HCT116 (cell line): Measurements from ENCODE around the gene CREB1. TPM values are rescaled to one million over a fixed set of nuclear protein-coding genes. Genes with fewer than 3 reads are reported as not detected.
"Not testable (repeated sequence)": the region's sequence is repeated elsewhere in the genome, so short reads cannot be mapped to it uniquely, and the experiment has no call there.

Experiments
- ATAC-seq: fragments of 200-7000 bp; cut with Tn5 transposase; 2 replicates; pipeline ENCODE4 v1.9.1; 2020; ENCODE audit warnings: mild to moderate bottlenecking, moderate library complexity
- BruUV-seq: library from RNA; stranded (reverse); fragments of 400-500 nt; replicated peaks from 2 replicates; lab custom pipeline; 2021; lab: Mats Ljungman, UMichigan
- CTCF ChIA-PET: fragments of 300-600 bp; sonication (Branson Sonifier 250); formaldehyde crosslinking; loops from one replicate; lab custom pipeline; 2021; ENCODE audit warnings: antibody characterized with exemption; lab: Charles Lee
- POLR2A ChIA-PET: fragments of 300-600, 350-600 bp; sonication (Branson Sonifier 250); formaldehyde crosslinking; loops from one replicate; lab custom pipeline; 2021; ENCODE audit warnings: antibody characterized with exemption; lab: Charles Lee
- RAD21 ChIA-PET, 2 experiments: fragments of 300-600 bp; sonication (Branson Sonifier 250); formaldehyde crosslinking; loops; one replicate each; lab custom pipeline; 2023; ENCODE audit warnings: low total read pairs in 2 of 2; ENCODE audit not compliant: uncharacterized antibody in 2 of 2, unreplicated experiment in 2 of 2, low non-redundant PET in 1 of 2; lab: Charles Lee
- DNase-seq: peaks from one replicate; pipeline ENCODE4 v3.0.0-alpha.2; 2010; ENCODE audit warnings: low read depth, low spot score
- H2AFZ ChIP-seq: fragments of 200-600 bp; shearing (Covaris generic), sonication (generic); 2 replicates; pipeline ENCODE4 v1.6.1; 2017; ENCODE audit warnings: low read depth, mixed run types, mixed read lengths, antibody characterized with exemption, low read length; ENCODE audit not compliant: poor library complexity, severe bottlenecking
- H3K27ac ChIP-seq: 2 replicates; pipeline ENCODE4 v1.5.1; 2012; ENCODE audit warnings: low read depth, low read length
- H3K27me3 ChIP-seq: fragments of 200-600 bp; sonication (generic); 2 replicates; pipeline ENCODE4 v1.6.1; 2016; ENCODE audit warnings: mixed run types, low read length, mixed read lengths; ENCODE audit not compliant: insufficient read depth
- H3K36me3 ChIP-seq, 2 experiments: fragments of 200-500 bp in 1 of 2; fragments of 200-600 bp in 1 of 2; sonication (Bioruptor generic) in 1 of 2; sonication (generic) in 1 of 2; 2 replicates each; pipeline versions ENCODE4 v1.5.1 to v1.6.1; 2014 to 2016; ENCODE audit warnings: low read length in 2 of 2, inconsistent platforms in 1 of 2, mixed read lengths in 1 of 2, mixed run types in 1 of 2; ENCODE audit not compliant: insufficient read depth in 2 of 2, control insufficient read depth in 1 of 2
- H3K4me1 ChIP-seq, 2 experiments: fragments of 200-600 bp in 1 of 2; sonication (generic) in 1 of 2; 2 replicates each; pipeline versions ENCODE4 v1.5.1 to v1.6.1; 2012 to 2017; ENCODE audit warnings: low read length in 2 of 2, inconsistent platforms in 1 of 2, mild to moderate bottlenecking in 1 of 2, mixed read lengths in 1 of 2, mixed run types in 1 of 2, moderate library complexity in 1 of 2; ENCODE audit not compliant: insufficient read depth in 2 of 2, control insufficient read depth in 1 of 2
- H3K4me2 ChIP-seq: fragments of 200-600 bp; sonication (generic); 2 replicates; pipeline ENCODE4 v1.6.1; 2017; ENCODE audit warnings: mixed run types, low read length, mixed read lengths
- H3K4me3 ChIP-seq, 2 experiments: fragments of 200-600 bp in 1 of 2; sonication (generic) in 1 of 2; replicated peaks in 1 of 2; 2 replicates each; pipeline ENCODE4 v1.5.1; 2011 to 2016; ENCODE audit warnings: low read length in 2 of 2, control low read depth in 1 of 2, low read depth in 1 of 2, mild to moderate bottlenecking in 1 of 2, mixed read lengths in 1 of 2, mixed run types in 1 of 2
- H3K79me2 ChIP-seq: fragments of 200-600 bp; sonication (generic); 2 replicates; pipeline ENCODE4 v1.6.1; 2017; ENCODE audit warnings: mild to moderate bottlenecking, mixed run types, low read length, moderate library complexity, mixed read lengths; ENCODE audit not compliant: insufficient read depth
- H3K9ac ChIP-seq: fragments of 200-600 bp; sonication (generic); 2 replicates; pipeline ENCODE4 v1.6.1; 2016; ENCODE audit warnings: low read length, mixed read lengths
- H3K9me2 ChIP-seq: fragments of 200-600 bp; sonication (generic), shearing (Covaris generic); 2 replicates; pipeline ENCODE4 v1.6.1; 2017; ENCODE audit warnings: mixed run types, mild to moderate bottlenecking, moderate library complexity; ENCODE audit not compliant: insufficient read depth
- H3K9me3 ChIP-seq, 2 experiments: fragments of 200-500 bp in 1 of 2; fragments of 200-600 bp in 1 of 2; sonication (Bioruptor generic) in 1 of 2; sonication (generic) in 1 of 2; 2 replicates each; pipeline ENCODE4 v1.6.1; 2014 to 2017; ENCODE audit warnings: low read length in 2 of 2, mixed read lengths in 2 of 2, inconsistent platforms in 1 of 2, low read depth in 1 of 2, mild to moderate bottlenecking in 1 of 2, mixed run types in 1 of 2, moderate library complexity in 1 of 2; ENCODE audit not compliant: control insufficient read depth in 1 of 2, insufficient read depth in 1 of 2
- H4K20me1 ChIP-seq: fragments of 200-600 bp; sonication (generic), shearing (Covaris generic); 2 replicates; pipeline ENCODE4 v1.6.1; 2017; ENCODE audit warnings: mixed run types, mild to moderate bottlenecking, moderate library complexity; ENCODE audit not compliant: insufficient read depth
- intact Hi-C: fragments of 100-400 bp; cut with micrococcal nuclease; formaldehyde crosslinking; loops from 2 replicates; pipeline ENCODE4 v1.10.0; 2022
- total RNA-seq: library from RNA; stranded (reverse); gene quantifications from one replicate; pipeline ENCODE4 v1.2.1, GENCODE V29; 2021; ENCODE audit not compliant: unreplicated experiment

The CREB1 gene
- total RNA-seq, 1 experiment from 2014 or later: 60.4 TPM

DNA sequence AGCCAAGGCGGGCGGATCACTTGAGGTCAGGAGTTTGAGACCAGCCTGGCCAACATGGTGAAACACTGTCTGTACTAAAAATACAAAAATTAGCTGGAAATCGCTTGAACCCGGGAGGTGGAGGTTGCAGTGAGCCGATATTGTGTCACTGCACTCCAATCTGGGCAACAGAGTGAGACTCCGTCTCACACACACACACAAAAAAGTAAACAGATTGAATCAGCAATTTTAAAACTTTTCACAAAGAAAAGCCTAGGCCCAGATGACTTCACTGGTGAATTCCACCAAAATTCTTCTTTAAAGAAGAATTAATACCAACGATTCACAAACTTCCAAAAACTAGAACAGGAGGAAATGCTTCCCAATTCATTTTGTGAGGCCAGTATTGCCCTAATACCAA is 116.8 kb downstream of the CREB1 start:
- H3K27me3 ChIP-seq, H3K4me3 ChIP-seq, CTCF ChIA-PET, POLR2A ChIA-PET, H3K9me2 ChIP-seq, H3K79me2 ChIP-seq, ATAC-seq, H3K4me2 ChIP-seq, DNase-seq, RAD21 ChIA-PET, H3K36me3 ChIP-seq, intact Hi-C loops, BruUV-seq, H3K27ac ChIP-seq, H4K20me1 ChIP-seq, H3K9me3 ChIP-seq, H3K4me1 ChIP-seq, H3K9ac ChIP-seq: not testable (repeated sequence)
- peak overlapping the region; percentile 53 for H2AFZ ChIP-seq

Other genes with a start within 250 kb of the CREB1 start
- gene METTL21A, start 95.4 kb downstream of the CREB1 start, total RNA-seq: 25.7 TPM
- gene CCNYL1, start 181.7 kb downstream of the CREB1 start, total RNA-seq: 14.9 TPM
- gene FZD5, start 239.9 kb downstream of the CREB1 start, total RNA-seq: 9.0 TPM